ENCODE results near the gene MC3R.
A peak's percentile ranks its signal among the peaks of the same experiment; 100 is the strongest.
"Not testable (repeated sequence)": the region's sequence is repeated elsewhere in the genome, so short reads cannot be mapped to it uniquely, and the experiment has no call there.

MC3R gene

DNA sequence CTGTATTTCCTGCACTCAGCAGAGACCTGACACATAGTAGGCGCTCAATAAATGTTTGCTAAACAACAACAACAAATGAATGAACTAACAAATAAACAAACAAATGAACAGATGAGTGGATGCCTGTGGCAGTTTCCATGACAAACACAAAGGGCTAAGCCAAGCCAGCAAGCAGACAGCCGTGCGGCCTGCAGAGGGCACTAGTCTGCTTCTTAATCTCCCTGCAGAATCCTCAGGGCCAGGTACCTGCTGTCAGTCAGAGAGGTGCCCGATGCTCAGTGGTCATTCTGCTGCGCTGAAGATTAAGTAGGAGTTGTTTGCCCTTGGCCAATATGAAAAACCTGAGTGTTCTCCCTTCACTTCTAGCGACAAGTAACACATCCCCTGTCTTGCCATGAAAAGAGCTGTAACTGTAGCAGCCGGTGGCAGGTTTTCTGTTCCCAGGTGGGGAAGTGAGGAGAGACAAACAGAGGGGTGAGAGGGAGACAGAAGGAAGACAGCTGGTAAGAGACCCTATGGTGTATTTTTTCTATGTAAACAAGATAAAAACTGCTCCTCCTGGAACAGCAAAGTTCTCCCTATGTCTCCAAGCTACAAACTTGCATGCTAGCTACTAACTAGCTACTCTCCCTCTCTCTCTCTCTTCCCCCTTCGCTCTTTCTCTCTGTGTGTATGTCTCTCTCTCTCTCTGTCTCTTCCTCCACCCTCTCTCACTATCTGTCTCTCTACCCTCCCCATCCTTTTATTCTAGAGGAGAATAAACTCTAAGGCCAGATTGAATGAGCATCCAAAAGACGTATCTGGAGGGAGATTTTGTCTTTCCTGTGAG is at the start of gene MC3R:
Gene MC3R (plus strand): TSS at position 779 of the 829 bp plus-strand sequence. CDS start 112 bp downstream, outside the sequence.
- DNase-seq: peak; percentile 7

DNA sequence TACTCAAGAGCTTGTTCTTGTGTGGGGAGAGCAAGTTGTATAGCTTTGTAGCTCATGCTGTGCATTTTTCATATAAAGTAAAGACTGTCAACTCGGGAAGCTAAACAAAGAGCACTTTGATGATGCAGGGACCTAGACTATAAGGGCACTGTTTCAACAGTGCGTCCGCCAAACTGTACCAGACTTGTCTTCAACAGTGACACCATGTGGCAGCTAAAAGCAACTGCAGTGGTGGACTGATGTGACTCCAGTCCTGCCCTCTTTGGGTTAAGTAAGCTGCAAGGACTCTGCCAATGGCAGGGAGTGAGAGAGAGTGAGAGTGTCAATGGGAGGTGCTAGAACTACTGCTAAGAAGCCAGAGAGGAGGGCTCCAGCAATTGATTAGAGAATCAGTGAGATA is 48.1 kb upstream of the MC3R start:
- no peak for DNase-seq

GRCh38 chr20:56202493-56203077 is 45.9 kb upstream of the MC3R start:
- no peak for DNase-seq

DNA sequence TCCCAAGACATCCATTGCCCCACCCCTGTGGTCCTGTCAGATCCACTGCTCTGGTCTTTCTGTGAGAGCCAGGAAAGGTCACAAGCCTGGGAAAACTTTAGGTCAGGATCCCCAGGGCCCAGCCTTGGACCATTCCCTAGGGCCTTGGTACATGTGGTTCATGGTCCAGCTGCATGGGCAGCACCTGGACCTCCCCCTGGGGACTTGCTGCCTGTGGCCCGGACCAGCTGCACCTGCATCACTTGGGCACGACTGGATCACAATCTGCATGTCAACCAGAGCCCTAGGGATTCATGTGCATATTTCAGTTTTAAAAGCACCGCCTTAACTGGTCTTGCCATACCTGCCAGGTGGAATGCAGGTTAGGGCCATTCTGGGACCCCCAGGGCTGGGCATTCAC is 44.3 kb upstream of the MC3R start:
- DNase-seq: no peak

- DNase-seq: no peak
Measured at GRCh38 chr20:56205346-56205745, 43.2 kb upstream of the MC3R start.

DNA sequence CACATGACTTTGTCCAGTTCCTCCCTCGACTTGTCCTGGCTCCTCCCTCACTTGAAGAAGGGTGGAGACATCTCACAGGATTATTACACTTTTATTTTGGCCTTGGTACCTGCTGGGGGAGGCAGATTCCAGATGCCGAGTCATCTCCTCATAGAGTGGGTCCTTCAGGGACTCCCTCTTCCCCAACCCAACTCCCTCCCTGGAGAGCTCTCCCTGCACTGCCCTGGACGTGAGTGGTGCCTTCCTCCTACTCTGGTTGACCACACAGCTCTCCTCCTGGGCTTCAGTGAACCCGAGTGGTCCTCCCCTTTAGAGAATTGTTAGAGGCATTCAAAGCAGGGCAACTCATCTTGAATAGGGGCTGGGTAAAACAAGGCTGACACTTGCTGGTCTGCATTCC is 40.9 kb upstream of the MC3R start:
- no peak for DNase-seq

DNA sequence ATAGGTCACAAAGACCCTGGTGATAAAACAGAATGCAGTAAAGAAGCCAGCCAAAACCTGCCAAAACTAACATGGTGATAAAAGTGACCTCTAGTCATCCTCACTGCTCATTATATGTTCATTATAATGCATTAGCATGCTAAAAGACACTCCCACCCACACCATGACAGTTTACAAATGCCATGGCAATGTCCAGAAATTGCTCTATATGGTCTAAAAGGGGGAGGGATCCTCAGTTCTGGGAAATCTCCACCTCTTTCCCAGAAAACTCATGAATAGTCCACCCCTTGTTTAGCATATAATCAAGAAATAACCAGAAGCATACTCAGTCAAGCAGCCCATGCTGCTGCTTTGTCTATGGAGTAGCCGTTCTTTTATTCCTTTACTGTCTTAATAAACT is 40.4 kb upstream of the MC3R start:
- DNase-seq: no peak

DNA sequence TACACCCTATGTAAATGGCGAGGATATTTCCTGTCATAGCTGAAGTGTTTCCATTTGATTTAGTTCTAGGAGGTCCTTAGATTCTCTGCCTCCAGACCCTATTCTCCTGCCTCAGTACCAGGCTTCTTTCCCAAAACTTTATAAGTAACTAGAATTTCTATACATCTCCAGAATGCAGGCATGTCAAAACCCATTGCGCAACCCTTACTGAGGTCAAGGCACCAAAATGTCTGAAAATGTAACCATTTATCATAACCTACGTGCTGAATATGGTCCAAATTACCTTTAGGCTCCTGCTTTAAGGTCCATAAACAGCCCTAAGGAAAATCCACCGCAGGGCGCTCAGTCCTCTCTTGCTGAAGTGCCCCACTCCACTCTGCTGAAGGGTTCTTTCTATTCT is 37.5 kb upstream of the MC3R start:
- no peak for DNase-seq

DNA sequence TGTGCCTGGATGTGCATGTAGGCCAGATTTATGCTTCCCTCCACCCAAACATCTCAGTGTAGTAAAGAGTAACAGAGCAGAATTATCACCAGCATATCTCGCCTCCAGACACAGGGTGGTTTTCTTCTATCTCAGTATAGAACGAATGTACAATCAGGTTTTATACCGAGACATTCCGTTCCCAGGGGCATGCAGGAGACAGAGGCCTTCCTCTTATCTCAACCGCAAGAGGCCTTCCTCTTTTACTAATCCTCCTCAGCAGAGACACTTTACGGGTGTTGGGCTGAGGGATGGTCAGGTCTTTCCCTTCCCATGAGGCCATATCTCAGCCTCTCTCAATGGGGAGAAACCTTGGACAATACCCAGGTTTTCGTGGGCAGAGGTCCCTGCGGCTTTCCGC is 36.4 kb upstream of the MC3R start:
- no peak for DNase-seq

- no peak for DNase-seq
Measured at GRCh38 chr20:56213321-56213720, 35.2 kb upstream of the MC3R start.

- no peak for DNase-seq
Measured at GRCh38 chr20:56215115-56215514, 33.4 kb upstream of the MC3R start.

GRCh38 chr20:56217829-56218228 is 30.7 kb upstream of the MC3R start:
- DNase-seq: no peak

DNA sequence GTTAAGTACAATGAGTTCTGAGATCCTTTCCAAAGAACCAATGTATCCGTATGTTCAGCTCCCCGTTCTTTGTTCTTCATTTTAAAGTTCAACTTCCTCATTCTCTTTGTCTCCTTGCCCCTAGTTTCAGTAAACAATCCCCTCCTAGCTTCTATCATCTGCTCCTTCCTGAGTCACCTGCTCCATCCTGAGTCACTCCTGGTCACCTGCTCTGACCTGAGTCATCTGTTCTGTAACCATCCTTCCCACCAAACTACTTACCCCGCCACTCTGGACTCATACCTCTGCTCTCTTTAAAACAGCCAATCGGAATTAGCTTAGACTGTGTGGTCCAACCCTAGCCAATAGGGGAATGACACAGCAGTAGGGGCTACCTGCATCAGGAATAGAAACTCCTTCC is 27.3 kb upstream of the MC3R start:
- not testable (repeated sequence) for DNase-seq

GRCh38 chr20:56222201-56222600 is 26.3 kb upstream of the MC3R start:
- no peak for DNase-seq

GRCh38 chr20:56222945-56223344 is 25.6 kb upstream of the MC3R start:
- no peak for DNase-seq

- DNase-seq: no peak
Measured at GRCh38 chr20:56223352-56223751, 25.2 kb upstream of the MC3R start.

- DNase-seq: no peak
Measured at GRCh38 chr20:56228021-56228420, 20.5 kb upstream of the MC3R start.

GRCh38 chr20:56229812-56230211 is 18.7 kb upstream of the MC3R start:
- DNase-seq: no peak

DNA sequence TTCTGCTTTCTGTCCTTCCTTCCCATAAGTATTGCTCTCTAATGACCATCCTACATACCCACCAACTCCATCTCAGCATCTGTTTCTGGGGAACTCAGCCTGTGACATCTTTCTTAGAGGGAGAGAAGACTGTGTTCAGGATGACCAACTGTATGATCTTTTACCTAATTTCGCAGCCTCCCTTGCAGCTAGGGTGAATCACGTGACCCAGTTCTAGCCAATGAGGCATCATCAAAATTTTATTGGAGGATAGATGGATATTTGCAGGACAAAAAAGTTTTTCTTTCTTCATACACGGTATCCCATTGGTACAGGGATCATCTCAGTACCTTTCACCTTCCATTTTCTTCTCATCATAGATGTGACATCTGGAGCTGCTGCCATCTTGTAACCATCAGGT is 14.4 kb upstream of the MC3R start:
- no peak for DNase-seq

- no peak for DNase-seq
Measured at GRCh38 chr20:56237335-56237734, 11.2 kb upstream of the MC3R start.

DNA sequence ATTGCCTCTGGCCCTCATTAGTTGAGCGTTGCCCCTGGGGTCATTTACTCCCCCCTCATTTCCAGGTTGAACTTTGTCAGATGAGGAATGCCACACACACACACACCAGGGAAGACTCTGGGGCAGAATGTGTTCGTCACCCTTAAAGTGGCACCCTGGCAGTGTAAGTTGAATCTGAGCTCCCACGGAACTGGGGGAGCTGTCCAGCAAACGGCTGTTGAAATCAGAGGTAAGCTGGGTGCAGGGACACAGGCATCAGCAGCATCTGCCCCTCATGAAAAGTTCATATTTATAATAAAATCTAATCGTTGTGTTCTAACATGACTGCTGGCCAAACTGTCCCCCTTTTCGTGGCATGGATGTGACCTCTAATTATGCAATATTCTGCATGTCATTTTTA is 4.3 kb upstream of the MC3R start:
- no peak for DNase-seq

- DNase-seq: no peak
Measured at GRCh38 chr20:56245761-56246160, 2.8 kb upstream of the MC3R start.

- no peak for DNase-seq
Measured at GRCh38 chr20:56249244-56249955, 868 bp downstream of the MC3R start.

DNA sequence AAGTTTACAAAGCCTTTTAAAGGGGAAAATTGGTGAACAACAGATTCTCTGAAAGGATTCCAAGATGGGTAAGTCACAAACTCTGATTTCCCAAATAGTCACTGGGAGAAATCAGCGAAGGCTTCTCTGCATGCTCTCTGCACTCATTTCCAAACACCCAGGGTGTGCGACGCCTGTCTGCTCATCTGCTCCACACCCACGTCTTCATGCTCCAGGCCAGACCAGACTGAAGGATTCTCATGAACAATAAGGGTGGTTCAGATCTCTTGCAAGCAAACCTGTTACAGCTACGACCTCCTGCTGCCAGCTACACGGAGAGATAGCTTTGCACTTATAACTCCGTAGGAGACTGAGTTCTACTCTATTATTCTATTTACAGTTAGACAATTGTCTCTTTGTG is 1.4 kb downstream of the MC3R start:
- no peak for DNase-seq
